Measurements from ENCODE around the gene FAM107B.

- TF ChIP-seq POLR2A (IDR thresholded peaks at IDR 0.05; ENCODE audit: low read depth, low read length) (no peak), CTCF (conservative IDR thresholded peaks at IDR 0.05; ENCODE audit: low read depth, low read length) (no peak), ELK1 (IDR thresholded peaks at IDR 0.05; ENCODE audit: borderline replicate concordance, low read depth, low read length) (no peak), RAD21 (IDR thresholded peaks at IDR 0.05; ENCODE audit: low read length) (no peak), SMC3 (IDR thresholded peaks at IDR 0.05; ENCODE audit: low read depth, low read length) (no peak), RFX5 (IDR thresholded peaks at IDR 0.05; ENCODE audit: low read depth, low read length) (no peak), CHD1 (IDR thresholded peaks at IDR 0.05; ENCODE audit: low read depth, low read length) (no peak), NFE2L2 (IDR thresholded peaks at IDR 0.05; ENCODE audit: low read depth, low read length) (no peak), FOS (IDR thresholded peaks at IDR 0.05; ENCODE audit: low read depth, low read length) (no peak), MXI1 (IDR thresholded peaks at IDR 0.05; ENCODE audit: borderline replicate concordance, low read depth, low read length) (no peak), BHLHE40 (IDR thresholded peaks at IDR 0.05; ENCODE audit: low read depth, low read length) (no peak)
Observed at GRCh38 chr10:14470920-14471319, 303.8 kb downstream of the FAM107B start.

Measured in IMR-90 (cell line).